Cardiac muscle cell (in vitro differentiated cells and primary cell): ENCODE measurements around the gene PEPD. TPM values are rescaled to one million over a fixed set of nuclear protein-coding genes. Genes with fewer than 3 reads are reported as not detected.

ENCODE experiments used
- DNase-seq, 2 donors: peaks; one replicate each; pipeline versions ENCODE4 v3.0.0 to v3.0.0-alpha.2; 2010 to 2017; ENCODE audit warnings: low read depth in 1 of 2, low spot score in 1 of 2
- H3K27ac ChIP-seq: fragments of 200-600 bp; sonication (generic); 2 replicates; pipeline ENCODE4 v1.5.1; 2016
- H3K27me3 ChIP-seq: fragments of 200-600 bp; sonication (generic); 2 replicates; pipeline ENCODE4 v1.6.0; 2016; ENCODE audit warnings: control low read depth
- H3K36me3 ChIP-seq: fragments of 200-600 bp; sonication (generic); 2 replicates; pipeline ENCODE4 v1.5.1; 2016; ENCODE audit warnings: control low read depth
- H3K4me1 ChIP-seq: fragments of 200-600 bp; sonication (generic); 2 replicates; pipeline ENCODE4 v1.8.1; 2017; ENCODE audit warnings: low read depth, mild to moderate bottlenecking, mixed run types
- H3K4me3 ChIP-seq: fragments of 200-600 bp; sonication (generic); 2 replicates; pipeline ENCODE4 v1.5.1; 2016; ENCODE audit warnings: mild to moderate bottlenecking
- H3K9me3 ChIP-seq: fragments of 200-600 bp; sonication (generic); 2 replicates; pipeline ENCODE4 v1.5.1; 2017; ENCODE audit warnings: low read depth, mild to moderate bottlenecking, control low read depth
- CTCF ChIP-seq: IDR thresholded peaks from 2 replicates; pipeline ENCODE4 v1.5.1; 2012; ENCODE audit warnings: low read depth, mild to moderate bottlenecking, low read length
- polyA plus RNA-seq: library from polyadenylated mRNA; unstranded; fragments of >200 nt; fragmentation: Nextera tagmentation; extraction: Ambion mirVana; gene quantifications from 2 replicates; pipeline ENCODE4 v1.2.1, GENCODE V29; 2016
- total RNA-seq: library from RNA; depleted of rRNA; stranded (reverse); fragments of >200 nt; gene quantifications from 2 replicates; pipeline ENCODE4 v1.2.3, GENCODE V29; 2016

PEPD gene
- total and polyA plus RNA-seq, 2 experiments from 2014 or later: 40.3 to 80.6 TPM

- H3K27me3 ChIP-seq: no peaks in the 10 kb centered on the region
- no peaks in the 10 kb centered on the region for H3K9me3 ChIP-seq
- DNase-seq: no peak
- no peak for TF ChIP-seq CTCF
- no peak overlapping the region for H3K27ac ChIP-seq
- no peaks in the 10 kb centered on the region for H3K4me1 ChIP-seq
- no peaks in the 10 kb centered on the region for H3K36me3 ChIP-seq
- no peak overlapping the region for H3K4me3 ChIP-seq
These were observed 103.8 kb downstream of the PEPD start for GRCh38 chr19:33417751-33418150.

- DNase-seq: peak; percentile 72 to 80
- H3K27me3 ChIP-seq: no peaks in the 10 kb centered on the region
- TF ChIP-seq CTCF: peak; percentile 73
- no peak overlapping the region for H3K4me3 ChIP-seq
- H3K27ac ChIP-seq: no peak overlapping the region
- no peaks in the 10 kb centered on the region for H3K9me3 ChIP-seq
- H3K4me1 ChIP-seq: no peaks in the 10 kb centered on the region
- H3K36me3 ChIP-seq: no peaks in the 10 kb centered on the region
These were observed 105.0 kb downstream of the PEPD start for GRCh38 chr19:33416307-33417215.

- no peak for DNase-seq
- Histone ChIP-seq H3K27ac (no peak overlapping the region), H3K4me3 (no peak overlapping the region), H3K36me3 (no peaks in the 10 kb centered on the region), H3K4me1 (no peaks in the 10 kb centered on the region), H3K27me3 (no peaks in the 10 kb centered on the region), H3K9me3 (no peaks in the 10 kb centered on the region)
- no peak for TF ChIP-seq CTCF
These were observed 106.7 kb downstream of the PEPD start for GRCh38 chr19:33414667-33415605.

GRCh38 chr19:33413868-33414666 is 107.5 kb downstream of the PEPD start:
- no peak for DNase-seq
- Histone ChIP-seq H3K36me3 (no peaks in the 10 kb centered on the region), H3K4me3 (no peak overlapping the region), H3K27me3 (no peaks in the 10 kb centered on the region), H3K4me1 (no peaks in the 10 kb centered on the region), H3K9me3 (no peaks in the 10 kb centered on the region), H3K27ac (no peak overlapping the region)
- TF ChIP-seq CTCF: no peak

GRCh38 chr19:33413426-33413725 is 108.2 kb downstream of the PEPD start:
- no peaks in the 10 kb centered on the region for H3K36me3 ChIP-seq
- no peaks in the 10 kb centered on the region for H3K27me3 ChIP-seq
- no peak overlapping the region for H3K27ac ChIP-seq
- no peak overlapping the region for H3K4me3 ChIP-seq
- no peaks in the 10 kb centered on the region for H3K4me1 ChIP-seq
- no peaks in the 10 kb centered on the region for H3K9me3 ChIP-seq
- TF ChIP-seq CTCF: no peak
- DNase-seq: no peak
